AG04449 (cell line): Measurements from ENCODE around the gene NAV2.

Experiments used
- CTCF ChIA-PET: fragments of 350-600 bp; formaldehyde crosslinking; extraction: SDS; loops from one replicate; lab custom pipeline; 2021; ENCODE audit warnings: antibody characterized with exemption; lab: Yijun Ruan, JAX
- POLR2A ChIA-PET: fragments of 400-600, 350-600 bp; formaldehyde crosslinking; extraction: SDS; loops from one replicate; lab custom pipeline; 2020; ENCODE audit warnings: antibody characterized with exemption, inconsistent platforms; lab: Yijun Ruan, JAX
- DNase-seq: peaks from one replicate; pipeline ENCODE4 v3.0.0-alpha.2; 2010; ENCODE audit warnings: low read depth, low spot score
- H3K4me3 ChIP-seq: 2 replicates; pipeline ENCODE4 v1.5.1; 2011; ENCODE audit warnings: low read depth, mild to moderate bottlenecking, control low read depth, low read length
- TF ChIP-seq, protein P1 (sequence below): IDR thresholded peaks from one replicate; pipeline ENCODE4 v1.5.1; 2011; ENCODE audit warnings: mild to moderate bottlenecking, moderate library complexity, low read length, control low read depth, inconsistent platforms; ENCODE audit not compliant: insufficient read depth; ENCODE audit errors: missing control alignments

NAV2 gene

DNA sequence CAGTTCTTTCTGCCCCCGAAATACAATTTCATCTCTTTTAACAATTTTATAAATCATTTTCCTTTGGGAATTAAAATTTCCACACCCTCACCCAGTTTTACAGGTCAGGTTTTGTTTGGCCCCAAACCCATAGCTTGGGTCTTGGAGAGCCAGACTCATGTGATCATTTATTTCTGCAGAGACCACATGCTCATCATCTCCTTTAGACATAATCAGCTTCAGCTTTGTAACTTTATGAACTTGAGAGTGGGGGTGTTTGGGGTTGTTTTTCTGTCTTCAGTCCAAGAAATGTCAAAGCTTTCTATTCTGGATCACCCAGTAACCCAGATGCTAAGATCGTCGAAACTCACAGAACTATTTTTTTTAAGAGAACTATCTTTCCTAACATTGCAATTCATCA, 376.7 kb downstream of the NAV2 start:
- H3K4me3 ChIP-seq: no peak overlapping the region
- ChIA-PET CTCF (interaction anchor here (1.0 to 7.0 kb wide), 5 partner anchors 22 to 184 kb away, joined by 3 to 52 read pairs (median 4); no protein-coding TSS in a partner anchor), POLR2A (no interaction called here)
- TF ChIP-seq, protein P1, sequence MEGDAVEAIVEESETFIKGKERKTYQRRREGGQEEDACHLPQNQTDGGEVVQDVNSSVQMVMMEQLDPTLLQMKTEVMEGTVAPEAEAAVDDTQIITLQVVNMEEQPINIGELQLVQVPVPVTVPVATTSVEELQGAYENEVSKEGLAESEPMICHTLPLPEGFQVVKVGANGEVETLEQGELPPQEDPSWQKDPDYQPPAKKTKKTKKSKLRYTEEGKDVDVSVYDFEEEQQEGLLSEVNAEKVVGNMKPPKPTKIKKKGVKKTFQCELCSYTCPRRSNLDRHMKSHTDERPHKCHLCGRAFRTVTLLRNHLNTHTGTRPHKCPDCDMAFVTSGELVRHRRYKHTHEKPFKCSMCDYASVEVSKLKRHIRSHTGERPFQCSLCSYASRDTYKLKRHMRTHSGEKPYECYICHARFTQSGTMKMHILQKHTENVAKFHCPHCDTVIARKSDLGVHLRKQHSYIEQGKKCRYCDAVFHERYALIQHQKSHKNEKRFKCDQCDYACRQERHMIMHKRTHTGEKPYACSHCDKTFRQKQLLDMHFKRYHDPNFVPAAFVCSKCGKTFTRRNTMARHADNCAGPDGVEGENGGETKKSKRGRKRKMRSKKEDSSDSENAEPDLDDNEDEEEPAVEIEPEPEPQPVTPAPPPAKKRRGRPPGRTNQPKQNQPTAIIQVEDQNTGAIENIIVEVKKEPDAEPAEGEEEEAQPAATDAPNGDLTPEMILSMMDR: no peak
- DNase-seq: no peak

DNA sequence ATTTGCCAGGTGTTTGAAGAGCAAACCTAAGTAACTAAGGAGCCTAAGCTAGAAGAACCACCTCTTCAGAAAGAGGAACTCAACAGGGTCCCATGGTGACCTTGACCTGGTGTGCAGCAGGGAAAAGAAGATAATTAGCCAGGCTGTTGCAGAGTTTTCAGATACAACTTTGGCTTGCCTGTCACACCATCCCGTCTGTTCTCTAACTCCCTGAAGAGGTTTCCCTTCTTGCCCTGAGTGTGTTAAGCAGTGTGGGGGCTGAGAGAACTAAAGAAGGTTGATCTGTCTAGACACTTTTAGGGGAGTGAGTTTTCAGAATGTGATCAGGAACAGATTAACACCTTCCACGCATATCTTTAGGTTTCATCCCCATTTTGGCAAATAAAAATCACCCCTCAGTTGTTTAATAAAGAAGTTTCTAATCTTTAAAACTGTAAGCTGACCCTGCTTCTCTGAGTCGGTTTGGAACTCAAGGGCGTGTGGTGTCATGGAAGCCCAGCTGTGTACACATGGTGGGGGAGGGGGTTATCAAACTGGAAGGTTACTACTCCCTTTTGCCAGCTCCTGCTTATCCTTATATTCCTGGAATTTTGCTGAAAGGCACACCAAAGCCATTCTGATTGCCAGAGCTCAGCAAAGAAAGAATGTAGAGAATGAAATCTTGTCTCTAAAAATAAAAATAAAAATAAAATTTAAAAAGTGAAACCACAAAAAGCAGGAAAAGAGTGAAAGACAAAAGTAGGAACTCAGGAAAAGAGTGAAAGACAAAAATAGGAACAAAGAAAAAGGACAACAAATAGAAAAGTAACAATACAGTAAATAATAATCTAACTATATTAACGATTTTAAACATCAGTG, 377.4 kb downstream of the NAV2 start:
- H3K4me3 ChIP-seq: no peak overlapping the region
- TF ChIP-seq, protein P1: no peak
- POLR2A ChIA-PET: no interaction called here
- DNase-seq: no peak
- CTCF ChIA-PET: interaction anchor here (0.9 to 7.0 kb wide), 5 partner anchors 14 to 185 kb away, joined by 3 to 52 read pairs (median 4); no protein-coding TSS in a partner anchor

DNA sequence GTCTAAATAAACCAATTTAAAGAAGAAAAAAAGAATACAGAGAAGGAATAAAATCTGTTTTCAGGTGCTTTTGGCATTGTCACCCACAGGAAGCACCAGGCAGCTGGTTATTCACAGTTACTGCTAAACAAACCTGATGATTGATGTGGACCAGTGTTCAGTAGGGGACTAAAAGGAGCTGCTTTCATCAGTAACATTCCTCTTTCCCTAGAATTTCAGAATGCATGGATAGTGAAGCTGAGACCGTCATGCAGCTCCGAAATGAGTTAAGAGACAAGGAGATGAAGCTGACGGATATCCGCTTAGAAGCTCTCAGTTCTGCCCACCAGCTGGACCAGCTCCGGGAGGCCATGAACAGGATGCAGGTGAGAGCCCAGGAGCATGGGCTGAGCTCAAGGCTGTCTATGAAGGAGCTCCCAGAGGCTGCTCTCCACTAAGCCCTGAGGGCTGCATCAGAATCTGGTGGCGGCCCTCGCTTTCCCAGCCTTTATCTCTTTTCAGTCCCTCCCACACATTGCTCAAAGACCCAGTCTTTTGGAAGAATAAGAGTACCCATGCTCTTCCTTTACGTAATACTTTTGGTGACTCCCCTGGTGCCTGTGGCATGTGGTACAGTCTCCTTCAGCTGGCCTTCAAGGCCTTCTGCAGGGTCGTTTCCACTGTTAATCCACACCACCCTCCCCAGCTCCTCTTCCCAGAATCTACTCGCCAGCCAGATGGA, 378.2 kb downstream of the NAV2 start:
- TF ChIP-seq, protein P1: no peak
- DNase-seq: no peak
- H3K4me3 ChIP-seq: no peak overlapping the region
- ChIA-PET POLR2A (no interaction called here), CTCF (interaction anchor here (0.9 to 7.0 kb wide), 4 partner anchors 14 to 139 kb away, joined by 3 to 52 read pairs (median 5); no protein-coding TSS in a partner anchor)

- no peak for DNase-seq
- TF ChIP-seq, protein P1: no peak
- CTCF ChIA-PET: interaction anchor here (0.7 to 7.0 kb wide), 4 partner anchors 17 to 155 kb away, joined by 3 to 52 read pairs (median 3); no protein-coding TSS in a partner anchor
- POLR2A ChIA-PET: interaction anchor here (0.6 to 1.3 kb wide), 2 partner anchors 18 to 131 kb away, joined by 3 to 6 read pairs; no protein-coding TSS in a partner anchor
- no peak overlapping the region for H3K4me3 ChIP-seq
These were observed 381.1 kb downstream of the NAV2 start for GRCh38 chr11:20093775-20094174.

DNA sequence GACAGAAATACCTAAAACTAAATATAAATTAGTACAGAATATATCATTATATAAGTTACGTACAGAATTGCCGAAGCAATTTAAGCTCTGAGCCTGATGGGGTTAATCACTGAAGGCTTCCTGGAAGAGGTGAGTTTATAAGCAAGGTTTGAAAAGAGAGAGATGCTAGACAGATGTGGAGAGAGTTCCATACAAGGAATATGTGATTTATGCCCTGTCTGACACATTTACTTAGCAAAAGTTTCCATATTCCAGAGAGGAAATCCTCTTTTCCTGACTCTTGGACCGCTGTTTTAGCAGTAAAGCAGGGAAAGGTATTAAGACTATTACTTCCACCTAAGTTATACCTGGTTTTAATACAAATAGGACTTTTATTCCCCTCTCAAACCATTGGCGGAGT, 382.6 kb downstream of the NAV2 start:
- POLR2A ChIA-PET: no interaction called here

More for the DNA sequence above, 382.6 kb downstream of the NAV2 start:
- H3K4me3 ChIP-seq: no peak overlapping the region
- CTCF ChIA-PET: no interaction called here
- TF ChIP-seq, protein P1: no peak
- no peak for DNase-seq
